K562 (cell line): ENCODE results near the gene ABLIM1. TPM values are rescaled to one million over a fixed set of nuclear protein-coding genes. Genes with fewer than 3 reads are reported as not detected.

Experiments used
- ATAC-seq: fragments of 200-7000 bp; cut with Tn5 transposase; 3 replicates; pipeline ENCODE4 v1.9.1; 2020; ENCODE audit warnings: moderate library complexity
- BruUV-seq: library from RNA; stranded (reverse); fragments of 400-500 nt; replicated peaks from 2 replicates; lab custom pipeline; 2021; lab: Mats Ljungman, UMichigan
- CTCF ChIA-PET: fragments of 300-600 bp; formaldehyde crosslinking; extraction: SDS; loops from one replicate; lab custom pipeline; 2021; ENCODE audit warnings: low intra/inter-chr PET ratio; lab: Yijun Ruan, JAX
- POLR2A ChIA-PET: fragments of 300-600, 350-650 bp; sonication (Branson Sonifier 250); formaldehyde crosslinking; extraction: SDS; loops from one replicate; lab custom pipeline; 2021; ENCODE audit warnings: antibody characterized with exemption, inconsistent platforms; lab: Yijun Ruan, JAX
- DNase-seq, 4 experiments: peaks; one replicate each; pipeline versions ENCODE4 v3.0.0 to v3.0.0-alpha.2; 2011 to 2018; ENCODE audit warnings: low spot score in 3 of 4, mixed read lengths in 3 of 4; ENCODE audit errors: extremely low read depth in 1 of 4
- FAIRE-seq: peaks from 2 replicates; lab custom pipeline; 2011; peaks lifted over from hg19 to GRCh38; lab: Jason Lieb, UNC
- H2AFZ ChIP-seq: 2 replicates; pipeline ENCODE4 v1.6.0; 2011; ENCODE audit warnings: low read depth, low read length, control low read depth, inconsistent platforms
- H3K27ac ChIP-seq: fragments of 200-600 bp; 3 replicates; pipeline ENCODE4 v1.8.0; 2011; ENCODE audit warnings: low read depth, mild to moderate bottlenecking, control low read depth, inconsistent platforms, low read length, moderate library complexity, mixed read lengths; ENCODE audit errors: extremely low read depth
- H3K27me3 ChIP-seq, 2 experiments: fragments of 300-600 bp in 1 of 2; 2 replicates in 1 of 2; 3 replicates in 1 of 2; pipeline versions ENCODE4 v1.6.0 to v1.8.0; 2011; ENCODE audit warnings: inconsistent platforms in 2 of 2, low read length in 2 of 2, mild to moderate bottlenecking in 1 of 2, mixed read lengths in 1 of 2, moderate library complexity in 1 of 2; ENCODE audit not compliant: control insufficient read depth in 2 of 2, insufficient read depth in 2 of 2
- H3K36me3 ChIP-seq: fragments of 300-600 bp; 3 replicates; pipeline ENCODE4 v1.8.0; 2011; ENCODE audit warnings: mild to moderate bottlenecking, low read length, inconsistent platforms; ENCODE audit not compliant: control insufficient read depth, insufficient read depth
- H3K4me1 ChIP-seq, 2 experiments: fragments of 200-600 bp in 1 of 2; replicated peaks in 1 of 2; 2 replicates in 1 of 2; 3 replicates in 1 of 2; pipeline versions ENCODE4 v1.5.1 to v1.8.0; 2011; ENCODE audit warnings: inconsistent platforms in 2 of 2, low read length in 2 of 2, mild to moderate bottlenecking in 1 of 2, mixed read lengths in 1 of 2, moderate library complexity in 1 of 2; ENCODE audit not compliant: control insufficient read depth in 2 of 2, insufficient read depth in 2 of 2
- H3K4me2 ChIP-seq: 2 replicates; pipeline ENCODE4 v1.6.1; 2011; ENCODE audit warnings: low read length, control low read depth, inconsistent platforms, mixed read lengths; ENCODE audit not compliant: insufficient read depth
- H3K4me3 ChIP-seq: fragments of 200-600 bp; sonication (generic), shearing (Covaris generic); 2 replicates; pipeline ENCODE4 v1.5.1; 2016; ENCODE audit warnings: control low read depth, inconsistent platforms
- H3K79me2 ChIP-seq: fragments of 200-600 bp; 3 replicates; pipeline ENCODE4 v1.8.0; 2011; ENCODE audit warnings: low read length, inconsistent platforms; ENCODE audit not compliant: control insufficient read depth, insufficient read depth
- H3K9ac ChIP-seq, 2 experiments: 2 replicates each; pipeline versions ENCODE4 v1.6.0 to v1.6.1; 2011; ENCODE audit warnings: low read depth in 2 of 2, low read length in 2 of 2, control low read depth in 1 of 2, inconsistent platforms in 1 of 2, mild to moderate bottlenecking in 1 of 2, mixed read lengths in 1 of 2; ENCODE audit not compliant: insufficient read depth in 1 of 2
- H3K9me1 ChIP-seq: one replicate; pipeline ENCODE4 v1.6.0; 2011; ENCODE audit warnings: inconsistent platforms, mild to moderate bottlenecking, low read length, moderate library complexity; ENCODE audit not compliant: control insufficient read depth, insufficient read depth
- H3K9me3 ChIP-seq: replicated peaks from 2 replicates; pipeline ENCODE4 v1.5.1; 2011; ENCODE audit warnings: low read depth, low read length, inconsistent platforms; ENCODE audit not compliant: control insufficient read depth, insufficient read depth
- H4K20me1 ChIP-seq: replicated peaks from 2 replicates; pipeline ENCODE4 v1.6.1; 2011; ENCODE audit warnings: low read length, inconsistent platforms, mixed read lengths; ENCODE audit not compliant: control insufficient read depth, insufficient read depth
- ADNP ChIP-seq: fragments of 200-800 bp; sonication (Bioruptor generic); IDR thresholded peaks from 2 replicates; pipeline ENCODE4 v1.6.1; 2016; ENCODE audit warnings: missing genetic modification characterization, missing compliant biosample characterization
- CAMTA2 ChIP-seq: fragments of 250-450 bp; sonication (Bioruptor Pico); conservative IDR thresholded peaks from 2 replicates; pipeline ENCODE4 v1.5.1; 2022
- ELF1 ChIP-seq: fragments of 200-800 bp; sonication (Bioruptor generic); IDR thresholded peaks from 2 replicates; pipeline ENCODE4 v1.6.1; 2016; ENCODE audit warnings: missing genetic modification characterization, missing compliant biosample characterization
- HEY1 ChIP-seq: fragments of 250-450 bp; sonication (Bioruptor Pico); IDR thresholded peaks from 2 replicates; pipeline ENCODE4 v1.5.0; 2020; ENCODE audit warnings: mild to moderate bottlenecking, moderate library complexity, borderline replicate concordance
- HNRNPLL ChIP-seq: fragments of 200-400 bp; formaldehyde crosslinking; IDR thresholded peaks from 2 replicates; pipeline ENCODE4 v1.6.1; 2017; ENCODE audit warnings: low read length, low read depth, mild to moderate bottlenecking; ENCODE audit not compliant: poor library complexity, severe bottlenecking
- ID3 ChIP-seq, 2 experiments: fragments of 250-450 bp in 1 of 2; fragments of 450-650 bp in 1 of 2; sonication (Bioruptor Pico) in 1 of 2; IDR thresholded peaks; 2 replicates each; pipeline versions ENCODE4 v1.6.1 to v1.8.0; 2016 to 2021; ENCODE audit warnings: mild to moderate bottlenecking in 2 of 2, moderate library complexity in 2 of 2, missing compliant biosample characterization in 1 of 2, missing genetic modification characterization in 1 of 2
- IFI16 ChIP-seq: fragments of 250-450 bp; sonication (Bioruptor Pico); IDR thresholded peaks from 2 replicates; pipeline ENCODE4 v2.1.2; 2022; ENCODE audit warnings: mild to moderate bottlenecking, inconsistent platforms
- NCOA6 ChIP-seq: fragments of 450-650 bp; IDR thresholded peaks from 2 replicates; pipeline ENCODE4 v1.6.1; 2017; ENCODE audit warnings: mild to moderate bottlenecking
- PTTG1 ChIP-seq: fragments of 450-650 bp; IDR thresholded peaks from 2 replicates; pipeline ENCODE4 v1.6.1; 2016; ENCODE audit warnings: low read depth, mild to moderate bottlenecking, missing genetic modification characterization, missing compliant biosample characterization
- SREBF1 ChIP-seq: fragments of 150-350 bp; IDR thresholded peaks from 2 replicates; pipeline ENCODE4 v1.6.1; 2014; ENCODE audit warnings: antibody characterized with exemption, low read depth, low read length, borderline replicate concordance
- SRSF9 ChIP-seq: fragments of 200-400 bp; formaldehyde crosslinking; IDR thresholded peaks from 2 replicates; pipeline ENCODE4 v1.6.1; 2017; ENCODE audit warnings: low read depth, low read length, borderline replicate concordance
- ZFP91 ChIP-seq: sonication (generic); formaldehyde crosslinking; IDR thresholded peaks from 2 replicates; pipeline ENCODE4 v1.8.0; 2022; ENCODE audit warnings: mild to moderate bottlenecking, missing genetic modification reagents
- ZHX1 ChIP-seq: fragments of 150-350 bp; conservative IDR thresholded peaks from 2 replicates; pipeline ENCODE4 v1.6.1; 2014; ENCODE audit warnings: low read length
- ZNF778 ChIP-seq: fragments of 450-650 bp; formaldehyde crosslinking; IDR thresholded peaks from 2 replicates; pipeline ENCODE4 v1.4.0; 2020; ENCODE audit warnings: mild to moderate bottlenecking, moderate library complexity
- WGBS: fragments of 100-300 bp; shearing (Covaris generic); methylation state at CpG from one replicate; pipeline ENCODE4 v1.1.6; 2016; ENCODE audit warnings: low coverage, mixed read lengths; ENCODE audit not compliant: insufficient coverage; ENCODE audit errors: missing lambda C conversion rate; 5-methylcytosine and 5-hydroxymethylcytosine counted together
- in situ Hi-C: fragments of 300-500 bp; cut with MboI; formaldehyde crosslinking; loops from 4 replicates; pipeline ENCODE4 v1.15.0; 2018; ENCODE audit warnings: inconsistent platforms, mixed read lengths
- intact Hi-C: fragments of 100-400 bp; cut with micrococcal nuclease; formaldehyde crosslinking; loops from 2 replicates; pipeline ENCODE4 v1.14.2; 2022
- polyA plus RNA-seq, 8 experiments: library from polyadenylated mRNA; depleted of rRNA in 4 of 8; stranded (reverse) in 5 of 8; unstranded in 3 of 8; fragments of >200 nt; fragmentation: Nextera tagmentation in 2 of 8; fragmentation: Illumina TruSeq in 1 of 8; extraction: Ambion mirVana in 2 of 8; extraction: Trizol in 1 of 8; gene quantifications; 2 replicates each; pipeline versions ENCODE4 v1.2.1 to v1.2.3, GENCODE V29; 2011 to 2014; ENCODE audit warnings: inconsistent platforms in 1 of 8, missing spikeins in 1 of 8
- total RNA-seq, 7 experiments: library from RNA; depleted of rRNA in 6 of 7; stranded (reverse); fragments of >200 nt in 6 of 7; fragmentation: Illumina TruSeq in 2 of 7; extraction: Trizol in 2 of 7; gene quantifications; 2 replicates each; pipeline versions ENCODE4 v1.2.1 to v1.2.3, GENCODE V29; 2011 to 2021; ENCODE audit warnings: low replicate concordance in 1 of 7

ABLIM1 gene
- total and polyA plus RNA-seq, 9 of the 15 experiments (the other 6 are each of a cell fraction or from before 2014, with no cell fraction given): 0.07 to 0.49 (median 0.14) TPM; not detected in 6

- BruUV-seq: no TSS peak
- Histone ChIP-seq H3K9ac (no peak overlapping the region), H4K20me1 (no peaks in the 10 kb centered on the region), H2AFZ (no peak overlapping the region), H3K4me3 (no peak overlapping the region), H3K4me1 (no peaks in the 10 kb centered on the region; a peak in 1 of 5 replicates), H3K79me2 (no peaks in the 10 kb centered on the region), H3K27me3 (peaks cover 10 to 21% of the 10 kb centered on the region in 2 experiments), H3K9me3 (no peaks in the 10 kb centered on the region), H3K9me1 (no peaks in the 10 kb centered on the region), H3K4me2 (no peak overlapping the region), H3K27ac (no peak overlapping the region), H3K36me3 (no peaks in the 10 kb centered on the region)
- in situ Hi-C loops (no loop called here), intact Hi-C loops (no loop called here)
- POLR2A ChIA-PET: no interaction called here
- no peak for TF ChIP-seq IFI16 (CRISPR knock-in tag)
- no peak for TF ChIP-seq HNRNPLL
- no peak for TF ChIP-seq ADNP (tag)
- no peak for TF ChIP-seq SRSF9
- TF ChIP-seq CAMTA2: no peak
- TF ChIP-seq NCOA6: no peak
- no peak for TF ChIP-seq SREBF1
- no peak for TF ChIP-seq PTTG1
- no peak for TF ChIP-seq ID3 (CRISPR knock-in tag; IDR thresholded peaks at IDR 0.05)
- no peak for TF ChIP-seq ID3 (tag; IDR thresholded peaks at IDR 0.05)
- no peak for TF ChIP-seq ZNF778 (CRISPR knock-in tag)
- no peak for TF ChIP-seq HEY1 (CRISPR knock-in tag)
- TF ChIP-seq ZFP91 (CRISPR knock-in tag): no peak
- no peak for TF ChIP-seq ZHX1
- TF ChIP-seq ELF1 (tag): no peak
- ATAC-seq (no peak), FAIRE-seq (no peak), DNase-seq (no peak)
- WGBS: 0% methylated on average over 3 of the region's 3 CpGs
- CTCF ChIA-PET: no interaction called here
Measured at GRCh38 chr10:114628106-114628505, 30.0 kb downstream of the ABLIM1 start.
